G401 (cell line): ENCODE results near the gene ARHGAP20. TPM values are rescaled to one million over a fixed set of nuclear protein-coding genes. Genes with fewer than 3 reads are reported as not detected.
A peak's percentile ranks its signal among the peaks of the same experiment; 100 is the strongest.
"Not testable (repeated sequence)": the region's sequence is repeated elsewhere in the genome, so short reads cannot be mapped to it uniquely, and the experiment has no call there.

Experiments
- DNase-seq: peaks from one replicate; pipeline ENCODE4 v3.0.0-alpha.2; 2015; ENCODE audit warnings: low spot score
- in situ Hi-C: cut with HindIII; loops from 2 replicates; pipeline ENCODE4 v1.10.0; 2016; ENCODE audit warnings: low sequenced_read_pairs, mixed read lengths
- total RNA-seq: library from RNA; depleted of rRNA; stranded (reverse); fragments of >200 nt; shearing (Covaris generic); gene quantifications from 2 replicates; pipeline ENCODE4 v1.2.3, GENCODE V29; 2014

Gene ARHGAP20
- total RNA-seq, 1 experiment from 2014 or later = not detected

DNA sequence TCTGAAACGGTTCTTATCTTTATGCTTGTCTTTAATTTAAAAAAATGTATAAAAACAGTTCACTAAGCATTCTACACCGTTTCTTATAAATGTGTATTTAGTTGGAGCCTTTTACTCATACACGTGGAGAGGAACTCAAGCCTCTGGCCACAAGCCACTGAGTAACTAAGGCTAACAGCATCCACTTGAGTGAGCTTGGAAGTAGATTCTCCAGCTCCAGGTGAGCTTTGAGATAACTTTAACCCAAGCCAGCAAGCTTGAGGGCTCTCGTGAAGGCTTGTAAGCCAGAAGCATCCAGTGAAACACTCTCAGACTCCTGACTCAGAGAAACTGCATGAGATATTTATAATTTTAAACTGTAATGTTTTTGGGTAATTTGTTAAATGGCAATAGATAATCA lies 82.6 kb downstream of the ARHGAP20 start:
- DNase-seq = no peak
- in situ Hi-C loops = no loop called here

DNA sequence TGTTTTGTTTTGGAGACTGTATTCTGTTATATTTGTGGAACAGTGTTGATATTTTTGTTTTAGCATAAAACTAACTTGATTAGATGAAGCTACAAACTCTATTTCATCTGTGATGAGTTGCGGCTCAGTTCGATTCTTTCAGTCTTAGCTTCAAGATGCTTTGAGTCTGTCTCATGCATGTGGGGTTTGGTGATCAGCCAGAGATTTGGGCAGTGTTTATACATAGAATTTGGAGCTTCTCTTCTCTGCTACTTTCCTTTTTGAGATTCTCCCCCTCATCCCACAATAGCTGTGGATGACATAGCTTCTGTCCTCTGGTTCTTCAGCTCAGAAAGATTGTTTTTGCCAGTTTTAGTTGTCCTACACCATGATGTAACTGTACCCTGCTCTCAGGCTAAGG lies 90.4 kb downstream of the ARHGAP20 start:
- DNase-seq = no peak
- in situ Hi-C loops = no loop called here

DNA sequence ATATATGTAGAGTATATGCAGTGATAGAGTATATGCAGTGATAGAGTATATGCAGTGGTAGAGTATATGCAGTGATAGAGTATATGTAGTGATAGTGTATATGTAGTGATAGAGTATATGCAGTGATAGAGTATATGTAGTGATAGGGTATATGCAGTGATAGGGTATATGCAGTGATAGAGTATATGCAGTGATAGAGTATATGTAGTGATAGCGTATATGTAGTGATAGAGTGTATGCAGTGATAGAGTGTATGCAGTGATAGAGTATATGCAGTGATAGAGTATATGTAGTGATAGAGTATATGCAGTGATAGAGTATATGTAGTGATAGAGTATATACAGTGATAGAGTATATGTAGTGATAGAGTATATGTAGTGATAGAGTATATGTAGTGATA lies 92.9 kb downstream of the ARHGAP20 start:
- DNase-seq, in situ Hi-C loops: not testable (repeated sequence)

DNA sequence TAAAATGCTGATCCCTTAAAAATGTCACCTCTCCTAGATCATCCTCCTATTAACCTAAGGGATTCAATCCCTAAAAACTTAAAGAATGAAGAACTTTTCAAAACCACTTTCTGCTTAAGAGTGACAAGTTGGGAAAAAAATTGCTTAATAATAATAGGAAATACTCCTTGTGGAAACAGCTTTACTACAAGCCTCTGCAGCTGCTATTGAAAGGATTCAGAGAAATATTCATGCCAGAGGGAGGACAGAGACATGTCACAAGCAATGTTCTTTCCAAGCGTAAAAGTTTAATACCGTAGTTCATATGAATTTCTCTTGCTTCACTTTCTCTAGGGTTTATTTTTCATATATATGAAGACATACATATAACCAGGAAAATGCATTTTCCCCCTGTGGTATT lies 98.2 kb downstream of the ARHGAP20 start:
- in situ Hi-C loops = no loop called here
- no peak for DNase-seq

DNA sequence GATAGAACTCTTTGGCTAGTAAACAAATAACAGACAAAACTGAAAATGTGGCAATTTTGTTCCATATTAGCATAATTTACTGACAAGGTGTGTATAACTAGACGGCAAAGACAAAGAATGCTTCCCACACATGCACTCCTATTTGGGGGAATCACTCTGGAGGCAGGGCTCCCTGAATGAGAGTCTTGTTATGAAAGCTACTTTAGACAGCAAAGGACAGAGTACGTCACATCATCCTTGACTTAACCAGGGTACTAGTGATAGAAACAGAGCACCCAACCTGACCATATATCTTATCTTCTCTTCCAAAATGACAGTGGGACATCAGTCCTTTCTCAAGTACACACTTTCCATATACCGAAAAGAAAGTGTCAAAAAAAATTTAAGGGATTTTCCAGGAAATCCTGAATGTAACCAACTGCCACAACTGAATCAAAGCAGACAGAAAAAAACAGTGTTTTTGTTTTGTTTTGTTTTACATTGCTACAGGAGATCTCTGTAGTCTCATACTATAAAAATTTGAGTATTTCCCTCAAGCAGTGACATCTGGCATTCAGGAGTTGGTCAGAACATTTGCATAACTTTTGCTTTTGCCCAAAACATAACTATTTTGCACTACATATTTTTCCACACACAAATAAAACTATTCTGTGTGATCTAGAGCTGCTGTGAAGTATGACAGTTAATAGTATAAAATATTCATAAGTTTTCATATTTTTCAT lies 98.9 kb downstream of the ARHGAP20 start:
- in situ Hi-C loops = no loop called here
- no peak for DNase-seq

DNA sequence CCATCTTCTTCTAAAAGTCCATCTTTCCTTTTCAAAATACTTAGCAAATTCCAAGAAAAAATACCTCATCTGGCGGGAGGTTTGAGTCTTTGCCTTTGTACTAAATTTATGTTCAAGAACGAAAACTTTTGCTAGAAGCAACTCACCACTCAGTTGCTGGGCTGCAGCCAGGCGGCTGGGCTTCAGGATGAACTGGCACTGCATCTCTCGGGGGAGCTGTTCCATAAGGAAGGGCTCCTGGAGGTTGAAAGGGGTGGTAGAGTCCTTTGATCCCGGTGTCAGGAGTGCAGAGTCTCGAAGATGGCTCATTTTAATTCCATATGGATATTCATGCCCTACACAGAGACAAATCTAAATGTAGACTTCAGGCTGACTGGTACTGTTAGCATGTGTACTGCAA lies 105.8 kb downstream of the ARHGAP20 start:
- in situ Hi-C loops = no loop called here
- no peak for DNase-seq

DNA sequence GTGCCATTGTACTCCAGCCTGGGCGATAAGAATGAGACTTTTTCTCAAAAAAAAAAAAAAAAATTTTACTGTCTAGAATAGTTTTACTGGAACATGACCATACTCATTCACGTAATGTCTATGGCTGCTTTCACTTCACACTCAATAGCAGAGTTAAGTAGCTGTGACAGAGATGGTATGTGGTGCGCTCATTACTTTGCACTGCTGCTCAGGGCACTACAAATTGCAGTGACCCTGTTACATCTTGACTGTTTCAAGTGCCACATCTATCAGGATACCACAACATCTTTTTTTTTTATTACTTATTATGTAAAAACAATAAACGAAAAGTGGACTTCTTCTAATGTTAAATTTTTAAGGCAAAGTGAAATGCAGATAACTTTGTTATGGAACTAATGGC lies 110.3 kb downstream of the ARHGAP20 start:
- in situ Hi-C loops = no loop called here
- no peak for DNase-seq

DNA sequence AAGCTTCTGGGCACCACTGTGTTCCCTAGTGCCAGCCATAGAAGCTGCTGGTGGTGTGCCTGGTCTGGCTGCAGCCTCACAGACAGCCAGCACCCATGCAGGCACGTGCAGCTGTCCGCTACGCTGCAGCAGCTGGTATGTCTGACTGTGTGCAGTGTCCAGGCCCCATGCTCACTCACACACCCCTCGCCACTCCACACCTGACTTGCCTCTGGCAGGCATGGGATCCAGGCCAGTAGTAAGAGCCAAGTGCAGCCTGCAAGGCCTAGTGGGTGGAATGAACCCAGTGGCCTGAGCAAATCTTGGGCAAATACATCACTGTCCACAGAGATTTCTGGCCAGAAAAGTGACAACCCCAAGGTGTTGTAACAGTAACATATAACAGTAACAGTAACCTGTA lies 111.9 kb downstream of the ARHGAP20 start:
- DNase-seq = no peak
- in situ Hi-C loops = no loop called here

DNA sequence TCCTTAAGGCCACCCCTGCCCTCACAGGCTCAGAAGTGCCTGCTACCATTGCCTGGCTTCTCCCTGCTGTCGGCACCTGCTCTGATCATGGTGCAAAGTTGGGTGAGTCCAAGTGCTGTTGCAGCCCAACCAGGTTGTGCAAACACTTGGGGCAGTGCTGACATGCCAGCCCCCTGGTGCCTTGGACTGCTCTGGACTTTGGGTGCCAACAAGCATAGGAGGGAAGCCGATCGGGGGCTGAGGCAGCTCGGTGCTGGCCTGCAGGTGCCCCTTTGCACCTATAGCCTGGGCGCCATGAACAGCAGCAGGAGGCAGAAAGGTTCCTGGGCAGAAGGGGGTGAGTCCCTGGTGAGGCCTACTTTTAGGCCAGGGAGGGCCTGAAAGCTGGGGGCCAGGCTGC lies 113.0 kb downstream of the ARHGAP20 start:
- DNase-seq = no peak
- in situ Hi-C loops = no loop called here

DNA sequence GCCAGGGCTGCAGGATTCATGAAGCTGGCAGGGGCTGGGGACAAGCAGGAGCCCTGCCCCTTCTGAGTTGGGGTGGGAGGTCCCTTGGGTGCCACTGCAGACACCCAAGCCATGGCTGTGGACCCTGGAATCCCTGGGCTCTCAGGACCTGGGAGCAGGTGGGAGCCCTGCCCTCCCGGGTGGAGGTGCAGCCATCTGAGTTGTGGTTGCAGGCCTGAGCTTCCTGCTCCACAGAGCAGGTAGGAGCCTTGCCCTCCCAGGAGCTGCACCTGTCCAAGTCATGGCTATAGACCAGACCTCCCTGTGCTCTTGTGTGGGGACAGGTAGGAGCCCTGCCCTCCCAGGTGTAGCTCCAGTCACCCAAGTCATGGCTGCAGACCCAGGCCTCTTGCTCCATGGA lies 113.5 kb downstream of the ARHGAP20 start:
- no peak for DNase-seq
- in situ Hi-C loops = no loop called here

DNA sequence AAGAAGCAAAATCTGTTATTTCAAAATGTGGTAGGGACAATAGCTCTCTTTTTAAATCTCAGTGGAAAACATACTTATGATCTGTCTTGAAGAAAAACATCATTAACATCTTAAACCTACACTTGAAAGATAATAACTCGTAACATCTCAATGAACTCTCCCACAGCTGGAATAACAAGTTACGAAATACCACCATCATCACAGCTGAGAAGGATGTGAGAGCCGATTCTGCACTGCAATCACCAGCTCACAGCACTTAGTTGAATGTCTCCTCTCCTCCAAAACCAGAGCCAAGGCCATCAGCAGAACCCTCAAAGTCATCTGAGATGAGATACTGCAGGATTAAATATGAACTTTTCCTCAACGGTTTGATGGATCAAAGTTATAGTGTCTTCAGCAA lies 124.3 kb downstream of the ARHGAP20 start:
- no peak for DNase-seq
- in situ Hi-C loops = no loop called here

DNA sequence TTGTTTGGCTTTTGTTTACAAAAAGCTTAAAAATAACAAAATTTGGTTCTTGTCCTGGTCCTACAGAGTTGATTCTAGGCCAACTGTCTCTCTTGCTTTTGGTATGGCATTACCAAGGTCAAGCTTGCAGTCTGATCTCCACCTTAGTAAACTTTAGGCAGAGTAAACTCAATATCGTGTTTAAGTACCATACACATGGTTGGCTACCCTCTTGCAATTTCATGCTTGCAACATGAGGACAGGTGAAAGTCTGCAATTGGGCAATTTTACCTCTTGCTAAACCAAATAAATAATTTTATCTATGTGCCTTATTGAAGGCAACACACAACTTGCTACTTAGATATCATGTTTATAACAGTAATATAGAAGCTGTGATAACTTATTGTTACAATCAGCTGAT lies 125.1 kb downstream of the ARHGAP20 start:
- no peak for DNase-seq
- in situ Hi-C loops = no loop called here

DNA sequence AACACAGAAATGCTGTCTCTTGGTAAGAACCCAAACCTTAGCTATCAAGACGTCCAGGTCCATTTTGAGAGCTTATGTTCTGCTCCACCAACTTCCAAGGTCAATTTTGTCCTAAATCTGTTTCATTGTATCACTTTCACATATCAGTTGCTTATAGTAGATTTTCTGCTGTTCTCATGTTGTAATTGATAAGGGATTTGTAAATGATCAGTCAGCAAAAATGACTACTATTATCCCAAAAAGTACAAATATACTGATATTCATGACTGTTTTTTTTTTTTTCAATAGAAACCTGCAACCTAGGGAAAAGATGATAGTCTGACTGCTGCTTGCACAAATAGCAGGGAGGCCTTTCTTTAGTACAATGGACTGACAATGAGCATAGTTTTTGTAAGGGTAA lies 128.1 kb downstream of the ARHGAP20 start:
- no peak for DNase-seq
- in situ Hi-C loops = no loop called here

DNA sequence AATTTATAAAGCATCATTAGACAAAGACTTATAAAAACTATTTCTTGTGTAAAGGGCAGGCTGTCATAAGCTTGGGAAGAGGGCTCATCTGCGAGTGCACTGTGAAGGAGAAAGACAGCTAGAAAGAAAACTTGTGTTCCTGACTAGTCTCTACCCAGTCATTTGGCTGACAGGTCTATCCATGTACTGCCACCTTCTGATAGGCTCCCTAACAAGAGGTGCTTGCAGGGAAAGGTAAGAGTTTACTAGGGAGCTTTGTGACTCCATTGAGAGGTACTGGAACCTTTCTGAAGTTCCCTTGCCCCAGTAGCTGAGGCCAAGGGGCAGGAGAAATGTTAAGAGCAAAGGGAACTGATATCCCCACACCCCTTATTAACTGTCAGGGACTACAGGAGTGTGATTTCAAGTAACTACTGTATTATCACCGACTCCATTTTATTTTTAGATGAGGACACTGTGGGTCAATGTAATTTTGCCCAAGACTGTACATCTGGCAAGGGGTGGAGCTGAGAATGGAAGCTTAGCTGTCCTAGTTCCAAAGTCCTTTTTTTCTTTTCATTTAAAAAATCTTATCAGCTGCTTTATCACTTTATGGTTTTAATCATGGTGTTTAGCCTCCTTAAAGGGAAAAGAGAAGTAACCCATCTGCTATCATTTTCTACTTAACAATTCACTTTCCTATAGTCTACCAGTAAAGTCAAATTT lies 129.4 kb downstream of the ARHGAP20 start:
- in situ Hi-C loops = no loop called here
- DNase-seq = no peak

DNA sequence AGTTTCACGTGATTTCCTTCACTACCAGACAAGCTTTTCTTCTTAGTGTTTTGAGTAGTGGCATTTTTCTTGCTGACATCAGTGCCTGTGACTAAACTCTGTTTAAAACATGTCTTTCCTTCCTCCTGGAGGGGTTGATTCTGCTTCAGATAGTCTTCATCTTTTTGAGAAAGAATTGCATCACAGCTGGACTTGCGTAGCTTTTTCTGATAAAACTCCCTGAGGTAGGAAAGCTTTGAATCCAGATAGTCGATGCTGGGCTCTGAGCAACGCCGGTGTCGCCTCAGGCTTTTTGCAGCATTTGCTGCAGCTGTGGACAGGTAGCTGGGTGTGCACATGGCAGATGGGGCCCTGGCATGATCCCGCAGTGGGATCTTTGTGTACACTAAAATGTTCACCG lies 131.7 kb downstream of the ARHGAP20 start:
- in situ Hi-C loops = no loop called here

DNA sequence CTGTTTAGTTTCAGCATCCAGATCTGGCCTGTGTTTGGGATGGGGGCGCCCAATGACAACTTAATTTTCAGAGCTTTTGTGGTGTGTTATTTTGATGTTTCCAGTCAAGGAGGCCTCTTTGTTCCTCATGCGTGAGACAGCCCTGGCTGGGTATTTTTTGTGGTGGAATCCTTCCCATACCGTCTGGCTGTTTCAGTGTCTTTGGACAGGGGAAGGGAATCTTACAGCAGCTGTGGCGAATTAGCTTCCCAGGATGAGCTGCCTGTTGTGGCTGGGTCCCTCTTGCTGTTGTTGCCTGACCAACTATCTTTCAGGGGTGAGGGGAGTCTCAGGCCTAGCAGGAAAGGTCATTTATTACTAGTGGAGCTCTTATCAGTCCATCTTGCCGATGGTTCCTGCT lies 138.8 kb downstream of the ARHGAP20 start:
- in situ Hi-C loops = no loop called here
- DNase-seq = no peak

More for the DNA sequence above, 131.7 kb downstream of the ARHGAP20 start:
- DNase-seq = no peak

DNA sequence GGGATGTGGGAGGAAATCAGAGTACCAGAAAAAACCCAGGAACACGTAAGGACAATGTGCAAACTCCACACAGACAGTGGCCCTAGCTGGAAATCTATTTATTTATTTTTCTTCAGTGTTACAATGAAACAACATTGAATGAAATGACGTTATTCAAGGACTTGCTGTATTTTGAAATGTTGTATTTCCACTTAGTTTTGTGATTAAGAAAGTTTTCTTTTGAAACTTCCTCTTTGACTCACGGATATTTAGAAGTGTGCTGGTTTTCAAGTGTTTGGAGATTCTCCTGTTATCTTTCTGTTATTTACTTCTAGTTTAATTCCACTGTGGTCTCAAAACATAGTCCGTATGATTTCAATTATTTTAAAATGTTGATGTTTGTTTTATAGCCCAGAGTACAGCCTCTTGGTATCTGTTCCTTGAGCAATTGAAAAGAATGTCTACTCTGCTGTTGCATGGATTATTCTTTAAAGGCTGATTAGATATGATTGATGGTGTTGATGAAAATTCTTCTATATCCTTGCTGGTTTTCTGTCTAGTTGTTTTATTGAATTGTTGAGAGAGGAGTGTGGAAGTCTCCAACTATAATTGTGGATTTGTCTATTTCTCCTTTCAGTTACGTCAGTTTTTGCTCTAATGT lies 141.0 kb downstream of the ARHGAP20 start:
- in situ Hi-C loops = no loop called here
- DNase-seq = no peak

DNA sequence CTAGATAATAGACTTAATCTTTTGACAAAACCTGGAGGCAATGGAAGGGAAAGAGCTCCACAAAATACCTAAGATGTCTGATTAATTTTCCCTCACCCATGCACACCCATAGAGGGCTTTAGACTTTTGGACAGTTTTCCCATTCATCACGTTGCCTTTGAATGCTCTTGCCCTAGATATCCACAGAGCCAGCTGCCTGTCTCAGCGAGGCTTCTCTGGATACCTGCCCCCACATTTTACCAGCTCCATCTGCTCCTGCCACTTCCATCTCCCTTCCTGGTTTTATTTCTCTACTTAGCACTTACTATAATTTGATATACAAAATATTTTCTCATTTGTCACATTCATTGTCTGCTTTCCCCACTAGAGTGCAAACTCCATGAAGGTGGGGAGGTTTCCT lies 145.7 kb downstream of the ARHGAP20 start:
- peak; percentile 93 for DNase-seq
- in situ Hi-C loops = no loop called here

DNA sequence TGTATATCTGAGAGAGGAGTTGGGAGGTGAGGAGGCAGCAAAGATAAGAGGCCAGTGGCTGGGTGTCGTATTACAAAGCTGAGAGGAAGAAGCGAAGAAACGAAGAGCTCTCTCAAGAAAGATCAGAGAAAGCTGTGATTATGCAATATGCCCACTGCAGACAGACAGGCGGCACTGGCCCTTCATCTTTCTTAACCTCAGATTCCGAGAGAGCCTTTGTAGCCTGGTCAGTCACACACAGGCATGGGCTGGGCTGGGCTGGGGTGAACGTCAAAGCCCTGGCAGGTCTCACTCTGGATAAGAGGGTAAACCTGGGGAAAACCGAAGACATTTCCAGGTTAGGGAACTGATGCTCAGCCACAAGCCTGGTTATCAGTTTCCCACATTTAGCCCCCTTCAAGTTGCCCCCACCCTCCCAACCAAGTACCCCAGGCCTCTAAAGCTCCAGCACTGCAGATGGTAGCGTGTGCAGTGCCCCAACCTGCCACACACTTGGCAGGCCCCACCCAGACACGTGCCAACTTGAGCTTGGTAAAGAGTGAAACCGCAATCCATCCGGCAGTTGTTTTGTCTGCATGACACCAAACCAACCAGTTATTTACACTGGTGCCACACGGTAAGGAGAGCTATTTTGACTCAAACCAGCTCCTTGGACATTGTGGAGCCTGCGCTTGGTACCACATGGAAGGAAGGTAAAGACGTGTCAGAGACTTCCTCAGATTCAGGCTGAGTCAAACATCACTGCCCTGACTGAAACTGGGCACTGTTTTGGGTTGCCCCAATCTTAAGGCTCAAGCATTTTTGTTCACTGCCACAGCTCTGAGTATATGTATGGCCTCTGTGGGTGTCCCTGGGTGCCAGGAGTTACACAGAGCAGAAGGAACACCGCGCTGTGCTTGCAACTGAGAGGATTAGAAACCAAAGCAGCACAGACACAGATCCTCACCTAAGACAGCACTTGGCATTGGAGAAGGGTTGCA lies 146.6 kb downstream of the ARHGAP20 start:
- DNase-seq = peak; percentile 69
- in situ Hi-C loops = no loop called here
